ENCODE data around the gene ACAP3.

The ACAP3 gene

DNA sequence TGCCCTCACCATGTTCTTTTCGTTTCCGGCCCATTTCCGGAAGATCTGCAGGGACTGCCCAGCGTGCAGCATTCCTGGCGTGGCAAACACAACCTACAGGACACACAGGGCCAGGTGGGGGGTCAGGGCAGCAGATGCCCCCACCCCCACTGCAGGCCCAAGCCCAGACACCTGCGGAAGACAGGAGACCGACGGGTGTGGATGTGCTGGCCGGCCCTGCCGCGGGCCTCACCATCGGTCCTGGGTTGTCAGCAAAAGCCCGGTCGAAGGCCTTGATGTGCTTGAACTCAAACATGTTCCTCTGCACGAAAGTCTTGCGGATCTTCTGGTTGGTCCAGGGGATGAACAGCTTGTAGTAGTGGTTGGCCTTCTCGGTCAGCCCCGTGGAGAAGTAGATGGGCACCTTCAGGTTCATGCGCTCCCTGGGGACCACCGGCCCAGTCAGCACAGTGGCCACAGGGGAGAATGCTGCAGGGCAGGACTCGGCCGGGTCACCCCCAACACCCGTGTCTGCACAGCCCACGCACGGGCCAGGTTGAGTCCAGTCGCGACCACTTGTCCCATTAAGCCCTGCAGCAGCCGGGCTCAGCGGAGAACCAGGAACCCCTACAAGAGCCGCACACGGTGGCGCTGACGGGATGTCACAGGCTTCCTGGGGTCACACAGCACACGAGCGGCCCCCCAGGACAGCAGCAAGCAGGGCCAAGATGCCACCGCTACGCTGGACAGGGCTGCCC is 5.9 kb upstream of the ACAP3 start:
- DNase-seq: no peak

DNA sequence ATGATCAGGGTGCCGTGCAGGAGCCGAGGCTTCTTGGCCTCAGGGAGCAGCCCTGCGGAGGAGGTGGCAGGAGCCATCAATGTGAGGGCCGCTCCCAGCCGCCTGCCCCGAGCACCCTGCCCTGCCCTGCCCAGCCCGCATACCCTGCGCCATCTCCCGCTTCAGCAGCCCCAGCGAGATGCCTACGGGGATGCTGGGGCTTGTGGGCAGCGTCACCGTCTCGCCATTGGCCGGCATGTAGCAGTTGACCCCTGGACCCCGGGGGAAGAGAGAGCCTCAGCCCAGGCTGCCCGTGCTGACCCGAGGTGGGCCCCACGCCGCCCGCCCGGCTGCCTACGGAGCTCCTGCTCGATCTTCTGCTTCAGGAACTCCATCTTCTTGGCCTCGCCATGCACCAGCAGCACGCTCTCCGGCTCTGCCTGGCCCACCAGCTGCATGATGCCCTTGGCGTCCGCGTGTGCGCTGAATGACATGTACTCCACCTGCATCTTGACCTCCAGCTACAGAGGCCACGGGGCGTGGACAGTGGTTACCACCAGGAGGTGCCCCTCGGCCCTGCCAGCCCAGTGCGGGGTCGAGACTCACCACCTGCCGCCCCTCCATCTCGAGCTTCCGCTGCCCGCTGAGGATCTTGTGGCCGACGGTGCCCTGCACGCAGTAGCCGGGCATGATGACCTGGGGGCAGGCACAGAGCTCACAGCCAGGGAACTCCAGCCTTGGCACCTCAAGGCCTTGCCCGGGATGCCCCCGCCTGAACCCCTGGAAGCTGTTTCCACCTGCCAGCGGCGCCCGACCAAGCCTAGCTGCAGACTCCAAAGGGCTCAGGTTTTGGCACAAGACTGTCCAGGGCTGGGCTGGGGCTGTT is 5.0 kb upstream of the ACAP3 start:
- DNase-seq: no peak

DNA sequence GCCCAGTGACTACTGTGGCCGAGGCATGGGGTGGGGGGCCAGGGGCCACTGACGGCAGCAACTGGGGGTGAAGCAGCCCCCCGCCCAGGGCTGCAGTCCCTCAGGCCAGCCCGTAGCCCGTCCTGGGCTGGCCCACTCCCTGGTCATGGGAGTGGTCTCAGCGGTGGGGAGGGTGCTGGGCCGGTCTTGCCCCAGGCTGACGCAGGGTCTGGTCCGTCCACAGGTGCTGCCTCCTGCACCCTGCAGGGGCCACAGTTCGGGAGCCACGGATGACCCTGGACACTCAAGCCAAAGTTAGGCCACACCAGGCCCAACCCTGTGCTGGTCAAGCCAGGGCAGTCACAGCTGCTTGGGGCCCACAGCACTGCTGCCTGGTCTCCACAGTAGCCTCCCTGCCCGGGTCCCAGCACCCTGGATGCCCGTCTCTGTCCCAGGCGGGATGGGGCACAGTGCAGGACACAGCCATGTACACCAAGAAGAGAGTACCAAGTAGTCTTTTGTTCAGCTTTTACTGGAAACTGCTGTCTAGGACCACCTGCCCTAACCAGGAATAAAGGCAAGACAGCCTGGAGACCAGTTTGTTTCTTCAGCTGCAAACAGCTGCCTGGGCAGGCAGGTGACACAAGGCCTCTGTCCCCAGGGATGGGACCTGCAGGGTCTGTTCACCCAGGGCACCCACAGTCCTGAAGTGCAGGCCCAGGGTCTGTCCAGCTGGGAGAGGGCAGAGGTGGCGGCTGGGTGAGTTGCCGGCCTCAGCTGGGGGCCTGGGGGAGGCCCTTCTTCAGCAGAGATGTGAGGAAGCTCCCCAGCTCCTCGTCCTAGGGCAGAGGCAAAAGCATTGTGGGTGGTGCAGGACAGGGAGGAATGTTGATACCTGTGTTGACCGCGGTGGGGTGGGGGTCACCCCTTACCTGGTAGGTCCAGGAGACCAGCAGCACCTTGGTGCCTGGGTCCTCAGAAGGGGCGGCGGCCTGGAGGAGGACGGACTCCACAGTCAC is 3.7 kb upstream of the ACAP3 start:
- no peak for DNase-seq

DNA sequence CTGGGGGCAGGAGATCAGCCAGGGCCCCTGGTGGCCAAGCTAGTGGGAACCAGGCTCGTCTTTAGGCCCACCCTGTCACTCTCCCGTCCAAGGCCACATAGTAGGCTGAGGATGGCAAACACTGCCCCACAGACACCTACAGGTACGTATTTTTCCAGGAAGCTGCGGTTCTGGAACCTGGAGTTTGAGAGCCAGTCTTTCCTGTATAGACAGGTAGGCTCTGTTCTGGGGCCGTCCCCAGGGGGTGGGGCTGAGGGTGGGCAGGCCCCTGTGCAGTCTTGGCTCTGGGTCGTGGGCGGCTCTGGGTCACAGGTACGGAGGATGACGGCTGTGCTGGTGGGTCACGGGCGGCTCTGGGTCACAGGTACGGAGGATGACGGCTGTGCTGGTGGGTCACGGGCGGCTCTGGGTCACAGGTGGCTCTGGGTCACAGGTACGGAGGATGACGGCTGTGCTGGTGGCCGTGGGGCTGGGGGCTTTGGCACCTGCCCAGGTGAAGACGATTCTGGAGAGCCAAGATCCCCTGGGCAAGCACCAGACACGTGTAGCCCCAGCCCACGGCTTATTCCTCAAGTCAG is 2.8 kb upstream of the ACAP3 start:
- no peak for DNase-seq

DNA sequence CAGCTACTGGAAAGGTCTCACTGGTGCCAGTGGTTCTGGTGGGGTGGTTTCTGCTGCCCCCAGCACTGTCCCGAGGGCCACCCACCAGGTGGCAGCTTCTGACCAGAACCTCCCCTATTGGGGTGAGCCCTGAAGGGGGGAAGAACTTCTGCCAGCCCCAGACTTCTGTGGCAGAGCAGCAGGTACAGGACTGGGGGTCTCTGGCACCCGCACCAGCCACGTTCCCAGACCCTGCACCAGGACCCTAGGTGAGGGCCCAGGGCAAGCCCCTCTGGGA is 2.3 kb upstream of the ACAP3 start:
- no peak for DNase-seq

DNA sequence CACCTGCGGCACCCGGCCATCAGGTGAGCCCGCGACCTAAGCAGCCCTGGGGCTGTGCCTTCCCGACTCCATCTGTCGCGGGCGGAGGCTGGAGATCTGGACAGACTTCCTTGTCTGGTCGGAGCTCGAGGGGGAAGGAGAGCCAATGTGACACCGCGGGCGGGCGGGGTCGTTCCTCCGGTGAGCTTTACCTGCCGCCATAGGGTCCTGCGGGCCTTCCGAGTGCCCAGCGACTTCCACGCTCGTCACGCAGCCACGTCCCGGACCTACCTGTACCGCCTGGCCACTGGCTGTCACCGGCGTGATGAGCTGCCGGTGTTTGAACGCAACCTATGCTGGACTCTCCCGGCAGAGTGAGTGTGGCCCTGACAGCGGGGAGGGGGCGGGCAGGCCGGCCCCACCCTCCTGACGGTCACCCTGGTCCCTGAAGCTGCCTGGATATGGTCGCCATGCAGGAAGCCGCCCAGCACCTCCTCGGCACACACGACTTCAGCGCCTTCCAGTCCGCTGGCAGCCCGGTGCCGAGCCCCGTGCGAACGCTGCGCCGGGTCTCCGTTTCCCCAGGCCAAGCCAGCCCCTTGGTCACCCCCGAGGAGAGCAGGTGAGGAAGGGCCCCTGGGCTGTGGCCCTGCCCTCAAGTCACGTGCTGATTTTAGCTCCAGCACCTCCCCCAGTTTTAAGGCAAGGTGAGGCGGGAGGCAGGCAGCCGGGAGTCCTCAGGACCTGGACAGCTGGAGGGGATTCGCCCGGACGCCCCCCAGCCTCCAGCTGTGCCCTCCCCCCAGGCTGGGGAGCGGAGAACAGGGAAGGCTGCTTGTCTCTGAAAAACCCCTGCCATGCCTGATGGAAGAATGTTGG is 1.8 kb upstream of the ACAP3 start:
- DNase-seq: no peak

DNA sequence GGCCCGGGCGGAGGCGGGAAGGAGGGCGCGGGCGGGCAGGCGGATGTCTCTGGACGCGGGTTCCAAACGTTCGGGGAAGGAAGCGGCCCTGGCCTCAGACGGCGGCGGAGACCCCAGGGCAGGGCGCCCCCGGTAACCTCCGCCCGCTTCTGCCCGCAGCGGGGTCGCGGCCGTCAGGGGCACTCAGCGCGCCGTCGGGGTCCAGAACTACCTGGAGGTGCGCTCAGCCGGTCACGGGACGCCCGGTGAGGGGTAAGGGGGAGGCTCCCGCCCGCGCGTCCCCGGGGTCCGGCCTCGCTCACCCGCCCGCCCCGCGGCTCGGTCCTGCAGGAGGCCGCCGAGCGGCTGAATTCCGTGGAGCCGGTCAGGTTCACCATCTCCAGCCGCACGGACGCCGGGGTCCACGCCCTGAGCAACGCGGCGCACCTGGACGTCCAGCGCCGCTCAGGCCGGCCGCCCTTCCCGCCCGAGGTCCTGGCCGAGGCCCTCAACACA is 1.1 kb upstream of the ACAP3 start:
- DNase-seq: no peak

DNA sequence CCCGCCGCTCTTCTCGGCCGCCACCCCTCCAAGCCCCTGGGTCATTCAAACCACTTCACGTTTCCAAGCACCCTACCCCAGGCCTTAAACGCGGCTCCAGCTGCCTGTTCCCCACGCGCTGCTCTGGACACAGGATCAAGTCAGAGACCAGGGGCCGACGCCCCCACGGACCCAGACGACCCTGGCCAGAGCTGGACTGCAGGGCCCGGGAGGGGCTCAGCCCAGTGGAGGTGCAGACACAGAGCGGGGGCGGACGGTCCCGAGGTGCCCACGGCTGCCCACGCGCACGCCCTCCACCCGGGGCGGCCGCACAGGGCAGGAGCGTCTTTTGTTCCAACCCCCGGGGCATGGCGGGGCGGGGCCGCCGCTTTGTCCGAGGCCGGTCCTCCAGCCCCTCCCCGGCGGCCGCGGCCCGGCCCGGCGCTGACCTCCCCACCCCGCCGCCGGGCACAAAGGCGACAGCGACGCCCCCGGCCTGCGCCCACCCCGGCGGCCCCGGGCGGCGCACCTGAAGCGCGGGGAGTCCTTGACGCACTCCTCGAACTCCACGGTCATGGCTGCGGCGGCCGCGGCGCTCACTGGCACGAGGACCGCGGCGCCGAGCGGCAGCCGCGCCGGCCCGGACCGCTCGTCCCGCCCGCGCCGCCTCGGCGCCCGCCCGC is 338 bp downstream of the ACAP3 start:
- no peak for DNase-seq

DNA sequence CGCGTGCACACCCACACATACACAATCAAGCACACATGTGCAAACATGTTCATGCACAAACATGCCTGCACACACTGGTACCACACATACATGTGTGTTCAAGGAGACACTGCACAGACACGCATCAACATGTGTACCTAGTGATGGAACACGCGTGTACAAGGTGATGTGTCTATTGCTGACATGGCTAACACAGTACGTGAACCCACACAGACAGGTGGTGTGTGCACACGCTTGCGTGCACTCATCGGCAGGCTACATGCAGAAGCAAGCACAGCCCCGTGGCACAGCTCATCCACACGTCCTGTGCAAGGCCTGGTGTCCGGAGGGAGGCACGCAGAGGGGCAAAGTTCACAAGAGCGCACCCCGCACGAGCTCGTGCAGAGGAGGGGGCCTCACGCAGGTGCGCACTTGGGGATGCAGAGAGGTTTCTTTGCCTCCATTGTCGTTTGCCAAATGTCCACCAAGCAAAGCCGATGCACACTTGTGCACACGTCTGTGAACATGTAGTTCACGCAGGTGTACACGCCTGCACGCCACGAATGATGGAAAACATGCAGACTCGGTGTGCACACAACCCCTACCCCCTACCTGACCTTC is 969 bp downstream of the ACAP3 start:
- DNase-seq: no peak

DNA sequence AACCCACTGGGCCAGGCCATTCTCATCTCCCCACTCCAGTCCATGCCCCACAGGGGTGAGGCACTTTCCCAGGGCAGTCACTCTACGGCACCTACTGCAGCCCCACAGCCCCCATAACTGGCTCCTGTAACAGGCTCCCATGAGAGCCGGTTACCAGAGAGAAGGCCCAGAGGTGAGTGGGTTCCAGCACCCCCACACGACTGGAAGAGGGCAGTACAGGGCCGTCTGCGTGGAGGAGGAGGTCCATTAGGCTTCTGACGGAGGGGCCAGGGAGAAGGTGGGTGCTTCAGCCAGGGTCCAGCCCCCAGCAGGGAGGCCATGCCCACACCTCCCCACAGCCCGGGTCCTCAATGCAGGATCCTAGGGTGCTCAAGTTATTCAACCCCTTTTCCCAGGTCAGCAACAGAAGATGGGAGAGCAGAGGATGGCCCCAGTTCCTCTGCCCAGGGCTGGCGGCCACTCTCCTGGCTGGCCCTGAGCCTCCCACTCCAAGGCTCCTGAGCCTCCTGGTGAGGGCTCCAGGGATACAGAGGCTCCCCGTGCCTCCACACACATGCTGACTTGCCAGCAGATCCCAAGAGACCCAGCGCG is 1.6 kb downstream of the ACAP3 start:
- no peak for DNase-seq

DNA sequence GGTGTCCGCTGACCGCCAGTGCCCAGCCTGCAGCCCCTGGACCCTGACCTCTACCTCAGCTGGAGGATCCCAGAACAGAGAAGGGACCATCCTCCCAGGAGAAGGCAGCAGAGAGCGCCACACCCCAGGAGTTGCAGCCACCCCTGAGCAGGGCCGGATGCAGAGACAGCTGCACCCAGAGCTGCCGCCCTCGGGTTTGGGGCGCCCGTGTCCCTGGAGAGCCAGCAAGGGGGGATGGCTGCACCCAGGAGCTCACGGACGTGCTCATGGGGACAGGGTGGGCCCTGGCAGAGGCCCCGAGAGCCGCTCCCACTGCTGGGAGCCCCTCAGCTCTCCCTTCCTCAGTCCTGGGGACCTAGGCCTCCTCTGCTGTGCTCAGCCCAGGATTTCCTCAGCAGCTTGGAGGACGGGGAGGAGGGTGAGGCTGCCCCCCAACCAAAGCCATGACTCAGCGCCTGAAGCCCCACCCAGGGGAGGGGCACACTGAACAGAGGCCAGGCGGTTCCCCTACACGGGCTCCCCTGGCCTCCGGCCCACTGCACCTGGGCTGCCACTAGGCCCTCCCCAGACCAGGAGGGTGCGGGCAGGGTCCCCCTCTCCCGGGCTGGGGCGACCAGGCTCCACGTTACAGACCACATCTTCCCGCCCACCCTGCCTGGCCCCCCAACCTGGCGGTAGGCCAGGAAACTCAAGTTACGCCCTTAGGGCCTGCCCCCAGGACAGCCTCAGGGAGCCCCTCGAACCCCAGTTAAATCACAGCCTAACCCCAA is 2.2 kb downstream of the ACAP3 start:
- DNase-seq: no peak

DNA sequence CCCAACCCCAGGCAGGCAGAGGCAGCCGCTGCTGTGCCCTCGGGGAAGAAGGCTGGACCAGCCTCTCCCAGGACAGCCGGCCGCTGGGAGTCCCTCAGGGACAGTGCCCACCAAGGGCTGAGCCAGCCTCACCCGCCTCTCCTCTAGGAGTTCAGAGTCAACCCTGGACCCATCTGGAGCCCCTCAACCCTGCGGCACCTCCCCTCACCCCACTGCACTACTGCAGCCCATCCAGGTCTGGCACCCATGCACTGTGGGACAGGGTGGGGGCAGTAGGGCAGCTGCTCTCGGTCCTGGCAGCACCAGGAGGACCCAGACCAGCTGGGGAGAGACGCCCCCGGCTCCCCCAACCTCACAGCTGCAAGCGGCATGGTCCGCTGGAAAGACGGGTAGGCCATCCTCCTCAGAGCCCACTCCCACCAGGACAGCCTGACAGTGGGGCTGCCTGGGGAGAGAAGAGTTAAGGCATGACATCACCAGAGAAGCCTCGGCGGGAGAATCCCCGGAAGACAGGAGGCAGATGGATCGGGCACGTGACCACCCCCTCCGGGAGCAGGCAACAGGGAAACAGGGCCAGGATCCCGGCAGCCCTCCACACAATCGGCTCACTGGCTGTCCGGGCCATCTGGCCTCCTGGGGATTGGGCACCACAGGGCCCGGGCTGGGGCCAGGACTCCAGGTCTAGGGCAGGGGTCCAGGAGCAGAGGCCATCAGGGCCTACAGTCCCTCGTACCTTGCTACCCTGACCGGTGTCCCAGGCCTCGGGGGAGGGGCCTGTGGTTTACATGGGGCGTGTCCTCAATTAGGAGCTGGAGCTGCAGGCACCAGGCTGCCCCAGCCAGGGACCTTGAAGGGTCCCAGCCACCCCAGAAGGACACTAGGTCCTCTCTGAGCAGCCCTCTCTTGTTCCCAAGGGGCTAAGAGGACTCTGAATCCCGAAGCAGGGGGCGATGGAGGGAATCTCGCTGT is 3.1 kb downstream of the ACAP3 start:
- no peak for DNase-seq

DNA sequence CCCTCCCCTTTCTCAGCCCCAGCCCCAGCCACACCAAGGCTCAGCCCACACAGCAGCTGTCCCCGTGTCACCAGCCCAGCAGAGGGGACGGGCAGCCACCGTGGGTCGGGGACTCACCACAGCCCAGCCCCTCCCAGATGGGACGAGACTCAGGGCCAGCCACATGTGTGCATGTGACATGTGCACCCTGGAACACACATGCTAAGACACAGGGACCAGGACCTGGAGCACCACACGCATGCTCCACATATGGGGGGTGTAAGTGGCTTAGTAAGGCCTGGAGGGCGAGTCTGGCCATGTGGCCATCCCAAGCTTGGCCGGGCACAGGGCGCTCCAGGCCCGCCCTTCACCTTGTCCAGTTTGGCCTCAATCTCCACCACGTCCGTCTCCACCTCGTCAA is 4.0 kb downstream of the ACAP3 start:
- DNase-seq: no peak

DNA sequence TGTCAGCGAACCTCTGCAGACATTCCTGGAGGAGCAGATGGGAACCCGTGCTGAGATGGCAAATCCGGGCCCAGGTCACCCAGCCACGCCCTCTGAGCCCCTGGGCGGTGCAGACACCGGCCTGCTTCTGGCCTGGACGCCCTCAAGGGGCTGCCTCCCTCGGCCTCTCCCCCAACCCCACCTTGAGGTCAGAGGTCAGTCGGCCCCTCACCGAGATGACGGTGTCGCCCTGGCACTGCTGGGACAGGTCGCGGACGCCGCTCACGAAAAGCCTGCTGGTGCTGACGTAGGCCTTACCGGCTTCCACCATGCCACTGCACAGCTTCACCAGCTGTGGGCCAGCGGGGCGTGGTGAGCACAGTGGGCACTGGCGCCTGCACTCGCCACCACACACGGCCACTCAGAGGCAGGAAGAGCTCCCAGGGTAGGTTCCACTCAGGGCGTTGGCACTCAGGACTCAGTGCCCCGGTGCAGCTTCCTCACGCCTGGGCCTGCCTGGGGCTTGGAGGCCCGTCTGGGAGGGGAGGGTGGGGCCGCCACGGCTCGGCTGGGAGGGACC is 4.7 kb downstream of the ACAP3 start:
- no peak for DNase-seq

DNA sequence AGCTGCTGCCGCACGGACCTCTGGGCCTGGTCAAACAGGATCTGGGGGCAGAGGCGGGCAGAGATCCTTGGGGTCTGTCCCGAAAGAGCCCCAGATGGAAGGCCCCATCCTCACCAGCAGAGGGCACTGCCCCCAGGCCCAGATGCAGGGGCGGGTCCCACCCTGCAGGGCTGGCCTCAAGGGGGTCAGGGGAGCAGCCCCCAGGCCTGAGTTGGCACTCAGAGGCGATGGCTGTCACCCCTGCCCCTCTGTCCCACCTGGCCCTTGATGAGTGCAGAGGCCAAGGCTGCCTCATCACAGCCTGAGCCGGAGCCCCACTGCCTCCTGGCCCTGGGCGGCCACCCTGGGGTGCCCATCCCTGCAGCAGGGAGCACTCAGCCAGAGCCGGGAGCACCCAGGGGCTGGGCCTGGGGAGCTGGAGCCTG is 5.7 kb downstream of the ACAP3 start:
- no peak for DNase-seq

DNA sequence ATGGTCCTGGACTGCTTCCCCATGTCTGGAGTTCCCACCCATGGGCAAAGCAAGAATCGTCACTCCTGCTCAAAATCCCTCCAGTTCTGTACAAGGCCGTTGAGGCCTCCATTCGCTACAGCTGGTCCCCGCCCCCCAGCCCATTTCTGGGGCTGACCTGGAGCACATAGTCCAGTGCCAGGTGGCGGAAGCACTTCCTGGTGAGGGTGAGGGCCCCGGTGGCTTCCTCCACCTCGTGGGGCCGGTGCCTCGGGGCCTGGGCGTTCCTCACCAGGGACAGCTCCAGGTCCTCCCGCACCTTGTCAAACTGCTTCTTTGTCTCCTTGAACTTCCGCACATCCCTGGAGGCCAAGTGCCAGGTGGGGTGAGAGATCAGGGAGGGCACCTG is 7.4 kb downstream of the ACAP3 start:
- no peak for DNase-seq

DNA sequence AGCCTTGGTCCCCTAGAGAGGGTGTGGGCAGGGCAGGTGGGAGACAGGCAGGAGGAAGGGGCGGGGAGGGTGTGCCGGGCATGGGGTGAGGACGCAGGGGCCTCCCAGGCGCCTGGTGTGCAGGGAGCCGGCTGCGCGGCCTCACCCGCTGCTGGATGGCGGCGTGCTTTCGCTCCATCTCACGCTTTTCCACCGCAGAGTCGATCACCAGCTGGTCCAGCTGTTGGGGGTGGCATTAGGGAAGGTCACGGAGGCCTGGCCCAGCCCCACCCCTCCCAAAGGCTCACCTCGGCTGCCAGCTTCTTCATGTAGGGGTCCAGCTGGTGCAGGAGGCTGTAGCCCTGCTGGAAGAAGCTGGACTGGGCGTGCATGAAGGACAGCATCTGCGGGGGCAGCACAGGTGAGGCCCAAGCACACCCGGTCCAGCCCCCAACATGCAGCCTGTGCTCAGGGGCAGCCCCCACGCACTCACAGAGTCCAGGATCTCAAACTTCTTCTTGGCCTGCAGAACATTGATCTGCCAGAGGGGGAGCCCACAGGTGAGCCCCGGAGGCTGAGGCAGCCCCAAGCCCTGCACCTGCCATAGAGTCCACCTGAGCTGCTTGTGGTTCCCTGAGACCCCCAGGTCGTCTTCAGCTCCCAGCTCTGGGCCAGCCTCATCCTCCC is 7.9 kb downstream of the ACAP3 start:
- no peak for DNase-seq

Data from NCI-H748 treated with DMSO at 0.1 percent for 48 hours (cell line).